H1 (cell line): ENCODE results near the gene CACFD1. TPM values are rescaled to one million over a fixed set of nuclear protein-coding genes. Genes with fewer than 3 reads are reported as not detected.

Experiments
- CTCF ChIA-PET: fragments of 300-600 bp; sonication (Branson Sonifier 250); formaldehyde crosslinking; loops from one replicate; lab custom pipeline; 2021; ENCODE audit not compliant: partially characterized antibody; lab: Charles Lee
- POLR2A ChIA-PET: fragments of 300-600 bp; sonication (Branson Sonifier 250); formaldehyde crosslinking; loops from one replicate; lab custom pipeline; 2021; ENCODE audit warnings: inconsistent platforms; ENCODE audit not compliant: partially characterized antibody; lab: Charles Lee
- DNase-seq, 2 experiments: peaks; one replicate each; pipeline versions ENCODE4 v3.0.0 to v3.0.0-alpha.2; 2010 to 2022; ENCODE audit warnings: low spot score in 2 of 2, low read depth in 1 of 2, mixed read lengths in 1 of 2
- FAIRE-seq: peaks from 2 replicates; lab custom pipeline; 2011; peaks lifted over from hg19 to GRCh38; lab: Jason Lieb, UNC
- H2AFZ ChIP-seq: 2 replicates; pipeline ENCODE4 v1.8.1; 2012; ENCODE audit warnings: low read length, inconsistent platforms
- H2AK5ac ChIP-seq: 2 replicates; pipeline ENCODE4 v1.6.1; 2013; ENCODE audit warnings: low read depth, low read length
- H2BK120ac ChIP-seq: replicated peaks from 2 replicates; pipeline ENCODE3; 2013; ENCODE audit warnings: low read depth, low read length, inconsistent platforms
- H2BK12ac ChIP-seq: 2 replicates; pipeline ENCODE4 v1.6.1; 2013; ENCODE audit warnings: low read depth, low read length
- H2BK15ac ChIP-seq: 2 replicates; pipeline ENCODE4 v1.6.1; 2013; ENCODE audit warnings: low read length
- H2BK20ac ChIP-seq: 2 replicates; pipeline ENCODE4 v1.6.1; 2013; ENCODE audit warnings: low read length
- H2BK5ac ChIP-seq: 2 replicates; pipeline ENCODE4 v1.6.1; 2013; ENCODE audit warnings: low read depth, low read length
- H3K14ac ChIP-seq: 2 replicates; pipeline ENCODE4 v1.6.1; 2013; ENCODE audit warnings: inconsistent platforms; ENCODE audit not compliant: insufficient read length
- H3K18ac ChIP-seq: 2 replicates; pipeline ENCODE4 v1.6.1; 2013; ENCODE audit warnings: low read length; ENCODE audit errors: extremely low read depth
- H3K23ac ChIP-seq: 2 replicates; pipeline ENCODE4 v1.6.1; 2013; ENCODE audit warnings: inconsistent platforms; ENCODE audit not compliant: insufficient read length
- H3K23me2 ChIP-seq: 2 replicates; pipeline ENCODE4 v1.6.1; 2013; ENCODE audit warnings: low read depth, low read length
- H3K27ac ChIP-seq: 2 replicates; pipeline ENCODE4 v1.6.1; 2011; ENCODE audit warnings: low read depth, low read length, inconsistent platforms
- H3K27me3 ChIP-seq, 4 experiments: replicated peaks in 1 of 4; 1 replicate in 1 of 4; 2 replicates in 3 of 4; pipeline versions ENCODE4 v1.6.1 to v1.8.1; 2011 to 2013; ENCODE audit warnings: low read length in 3 of 4, mild to moderate bottlenecking in 3 of 4, inconsistent platforms in 2 of 4, mixed read lengths in 2 of 4, moderate library complexity in 1 of 4; ENCODE audit not compliant: control insufficient read depth in 3 of 4, insufficient read depth in 3 of 4; ENCODE audit errors: extremely low read depth in 1 of 4
- H3K36me3 ChIP-seq, 4 experiments: 2 replicates each; pipeline versions ENCODE4 v1.6.1 to v1.8.1; 2011 to 2013; ENCODE audit warnings: mild to moderate bottlenecking in 4 of 4, low read length in 3 of 4, moderate library complexity in 2 of 4, control low read depth in 1 of 4, inconsistent platforms in 1 of 4; ENCODE audit not compliant: insufficient read depth in 4 of 4, control insufficient read depth in 2 of 4
- H3K4ac ChIP-seq: replicated peaks from 2 replicates; pipeline ENCODE3; 2013; ENCODE audit warnings: low read length, low read depth, mixed read lengths, inconsistent platforms; ENCODE audit not compliant: insufficient read length
- H3K4me1 ChIP-seq, 4 experiments: replicated peaks in 1 of 4; 1 replicate in 1 of 4; 2 replicates in 3 of 4; pipeline versions ENCODE4 v1.6.1 to v1.8.1; 2011 to 2013; ENCODE audit warnings: low read length in 3 of 4, inconsistent platforms in 2 of 4, mixed read lengths in 1 of 4; ENCODE audit not compliant: insufficient read depth in 4 of 4, control insufficient read depth in 3 of 4
- H3K4me2 ChIP-seq, 2 experiments: 2 replicates each; pipeline versions ENCODE4 v1.6.1 to v1.8.1; 2011 to 2013; ENCODE audit warnings: low read depth in 2 of 2, low read length in 2 of 2, control low read depth in 1 of 2, inconsistent platforms in 1 of 2, mild to moderate bottlenecking in 1 of 2; ENCODE audit not compliant: insufficient read depth in 1 of 2
- H3K4me3 ChIP-seq, 4 experiments: fragments of 200-600, 300-600 bp in 1 of 4; sonication (generic), shearing (Covaris generic), sonication (Bioruptor Twin) in 1 of 4; 2 replicates each; pipeline versions ENCODE4 v1.5.1 to v1.8.1; 2011 to 2016; ENCODE audit warnings: low read length in 4 of 4, low read depth in 3 of 4, control low read depth in 2 of 4, inconsistent platforms in 2 of 4, mild to moderate bottlenecking in 2 of 4, mixed read lengths in 1 of 4, moderate library complexity in 1 of 4; ENCODE audit not compliant: insufficient read depth in 2 of 4; ENCODE audit errors: extremely low read depth in 1 of 4
- H3K56ac ChIP-seq: replicated peaks from 2 replicates; pipeline ENCODE3; 2013; ENCODE audit warnings: low read depth, mild to moderate bottlenecking, mixed read lengths, low read length, inconsistent platforms; ENCODE audit not compliant: insufficient read length
- H3K79me1 ChIP-seq: 2 replicates; pipeline ENCODE4 v1.6.1; 2013; ENCODE audit warnings: low read depth, low read length, control low read depth
- H3K79me2 ChIP-seq, 2 experiments: 2 replicates each; pipeline versions ENCODE4 v1.6.1 to v1.8.1; 2012 to 2013; ENCODE audit warnings: low read length in 2 of 2, mild to moderate bottlenecking in 2 of 2, inconsistent platforms in 1 of 2; ENCODE audit not compliant: insufficient read depth in 2 of 2, control insufficient read depth in 1 of 2
- H3K9ac ChIP-seq, 4 experiments: replicated peaks in 1 of 4; 1 replicate in 1 of 4; 2 replicates in 3 of 4; pipeline versions ENCODE4 v1.6.1 to v1.8.1; 2011 to 2013; ENCODE audit warnings: low read depth in 3 of 4, low read length in 3 of 4, control low read depth in 2 of 4, mild to moderate bottlenecking in 2 of 4, moderate library complexity in 2 of 4, inconsistent platforms in 1 of 4; ENCODE audit errors: extremely low read depth in 1 of 4
- H3K9me3 ChIP-seq, 2 experiments: 2 replicates each; pipeline versions ENCODE4 v1.6.1 to v1.8.1; 2012 to 2013; ENCODE audit warnings: mild to moderate bottlenecking in 2 of 2, moderate library complexity in 2 of 2, control low read depth in 1 of 2, inconsistent platforms in 1 of 2, low read depth in 1 of 2, low read length in 1 of 2, mixed read lengths in 1 of 2; ENCODE audit not compliant: insufficient read depth in 2 of 2
- H4K20me1 ChIP-seq, 2 experiments: replicated peaks in 1 of 2; 2 replicates each; pipeline versions ENCODE3 to v1.8.1; 2011 to 2013; ENCODE audit warnings: inconsistent platforms in 2 of 2, low read length in 2 of 2, mild to moderate bottlenecking in 1 of 2; ENCODE audit not compliant: insufficient read depth in 2 of 2, control insufficient read depth in 1 of 2
- H4K5ac ChIP-seq: 2 replicates; pipeline ENCODE4 v1.6.1; 2013; ENCODE audit warnings: low read length, low read depth, mixed read lengths, inconsistent platforms; ENCODE audit not compliant: insufficient read length
- H4K8ac ChIP-seq: 2 replicates; pipeline ENCODE4 v1.8.0; 2013; ENCODE audit warnings: mild to moderate bottlenecking, moderate library complexity, low read length, inconsistent platforms; ENCODE audit not compliant: insufficient read depth; ENCODE audit errors: extremely low read depth
- H4K91ac ChIP-seq: replicated peaks from 2 replicates; pipeline ENCODE3; 2013; ENCODE audit warnings: low read length, mixed read lengths, inconsistent platforms; ENCODE audit not compliant: insufficient read length
- ASH2L ChIP-seq: fragments of 200-600, 300-600 bp; sonication (generic); IDR thresholded peaks from one replicate; pipeline ENCODE4 v1.7.1; 2017; ENCODE audit warnings: low read length
- BRCA1 ChIP-seq: IDR thresholded peaks from 2 replicates; pipeline ENCODE4 v1.6.1; 2012; ENCODE audit warnings: low read depth, low read length, improper control_type of control experiment
- CEBPB ChIP-seq: IDR thresholded peaks from 2 replicates; pipeline ENCODE4 v1.6.1; 2012; ENCODE audit warnings: low read depth, low read length
- CREB1 ChIP-seq: IDR thresholded peaks from 2 replicates; pipeline ENCODE4 v1.6.1; 2012; ENCODE audit warnings: inconsistent platforms
- GTF2F1 ChIP-seq: IDR thresholded peaks from 2 replicates; pipeline ENCODE4 v1.6.1; 2012; ENCODE audit warnings: low read depth, low read length, improper control_type of control experiment, borderline replicate concordance
- JUND ChIP-seq: IDR thresholded peaks from 2 replicates; pipeline ENCODE4 v1.6.1; 2011; ENCODE audit warnings: mild to moderate bottlenecking, improper control_type of control experiment, low read length
- RBBP5 ChIP-seq: IDR thresholded peaks from 2 replicates; pipeline ENCODE4 v1.7.1; 2012; ENCODE audit warnings: low read depth, mild to moderate bottlenecking, inconsistent platforms, low read length, moderate library complexity, borderline replicate concordance
- SIN3A ChIP-seq, 2 experiments: IDR thresholded peaks in 1 of 2; conservative IDR thresholded peaks in 1 of 2; 2 replicates each; pipeline ENCODE4 v1.6.1; 2011 to 2012; ENCODE audit warnings: low read length in 2 of 2, improper control_type of control experiment in 1 of 2, low read depth in 1 of 2, mild to moderate bottlenecking in 1 of 2
- SIRT6 ChIP-seq: IDR thresholded peaks from one replicate; pipeline ENCODE4 v1.7.1; 2012; ENCODE audit warnings: low read length, inconsistent platforms
- SP4 ChIP-seq: IDR thresholded peaks from 2 replicates; pipeline ENCODE4 v1.6.1; 2012; ENCODE audit warnings: low read length, inconsistent platforms
- TAF1 ChIP-seq: IDR thresholded peaks from 2 replicates; pipeline ENCODE4 v1.6.1; 2011; ENCODE audit warnings: mild to moderate bottlenecking, low read depth, low read length
- USF2 ChIP-seq: IDR thresholded peaks from 2 replicates; pipeline ENCODE4 v1.6.1; 2011; ENCODE audit warnings: low read length, improper control_type of control experiment
- YY1 ChIP-seq: IDR thresholded peaks from 2 replicates; pipeline ENCODE4 v1.6.1; 2011; ENCODE audit warnings: low read depth, mild to moderate bottlenecking, low read length
- ZNF274 ChIP-seq: IDR thresholded peaks from 2 replicates; pipeline ENCODE4 v1.7.0; 2012; ENCODE audit warnings: low read length, borderline replicate concordance; ENCODE audit errors: extremely low read depth
- WGBS, 2 experiments: shearing (Covaris generic) in 1 of 2; methylation state at CpG; one replicate each; pipeline versions ENCODE4 v1.1.6 to v1.1.7; 2013 to 2015; ENCODE audit warnings: low lambda C conversion rate in 2 of 2, mixed read lengths in 2 of 2, inconsistent platforms in 1 of 2, low coverage in 1 of 2, missing lambda C conversion rate in 1 of 2; ENCODE audit not compliant: insufficient replicate concordance in 2 of 2, insufficient coverage in 1 of 2, insufficient read length in 1 of 2; ENCODE audit errors: extremely low coverage in 1 of 2, missing lambda C conversion rate in 1 of 2; 5-methylcytosine and 5-hydroxymethylcytosine counted together
- polyA plus RNA-seq, 7 experiments: library from polyadenylated mRNA; depleted of rRNA in 3 of 7; stranded (reverse) in 5 of 7; unstranded in 2 of 7; fragments of >200 nt in 5 of 7; fragments of 200-250 nt in 2 of 7; gene quantifications; 1 replicate in 5 of 7; 2 replicates in 1 of 7; 4 replicates in 1 of 7; pipeline versions ENCODE4 v1.2.1 to v1.2.3, GENCODE V29; 2011 to 2013; ENCODE audit warnings: missing spikeins in 2 of 7, mixed read lengths in 2 of 7
- total RNA-seq: library from RNA; stranded (reverse); fragmentation: NEBNext Ultra II Directional; extraction: Animal tissue kit (Norgen Biotek cat#: 25700); gene quantifications from 2 replicates; pipeline ENCODE4 v1.2.1, GENCODE V29; 2021

CACFD1 gene
- total and polyA plus RNA-seq, 2 of the 8 experiments (the other 6 are each of a cell fraction or from before 2014, with no cell fraction given): 13.4 to 15.5 TPM

GRCh38 chr9:133425049-133425632 is 34.6 kb upstream of the CACFD1 start:
- Histone ChIP-seq H3K4me2 (no peak overlapping the region), H2BK120ac (no peak overlapping the region), H3K79me1 (no peaks in the 10 kb centered on the region), H3K4me3 (no peak overlapping the region), H4K5ac (no peak overlapping the region), H3K9me3 (no peaks in the 10 kb centered on the region), H3K27me3 (peaks cover 0 to 8% (median 1%) of the 10 kb centered on the region in 4 experiments; a peak in 4 of 7 replicates), H3K23ac (no peak overlapping the region), H2BK12ac (no peak overlapping the region), H2BK20ac (no peak overlapping the region), H3K18ac (no peak overlapping the region), H4K91ac (no peak overlapping the region), H2BK15ac (no peak overlapping the region), H2AK5ac (no peak overlapping the region), H3K4me1 (peaks cover 0 to 8% (median 4%) of the 10 kb centered on the region in 4 experiments; a peak in 4 of 7 replicates), H3K27ac (no peak overlapping the region), H3K4ac (no peak overlapping the region), H3K9ac (no peak overlapping the region), H3K23me2 (peaks cover 7% of the 10 kb centered on the region; the same call in 1 of the 2 replicates), H4K8ac (no peak overlapping the region), H3K14ac (no peak overlapping the region), H4K20me1 (no peaks in the 10 kb centered on the region), H3K79me2 (no peaks in the 10 kb centered on the region), H3K56ac (no peak overlapping the region), H3K36me3 (no peaks in the 10 kb centered on the region), H2AFZ (no peak overlapping the region), H2BK5ac (no peak overlapping the region)
- FAIRE-seq (no peak), DNase-seq (no peak)
- ChIA-PET CTCF (interaction anchor here (0.8 to 1.9 kb wide), 12 partner anchors 9 to 83 kb away, joined by 3 to 8 read pairs (median 3); partner anchors contain the start of gene CACFD1), POLR2A (interaction anchor here (1.0 to 3.6 kb wide), 4 partner anchors 14 to 77 kb away, joined by 3 to 19 read pairs (median 6); partner anchors contain the start of genes MED22 and RPL7A)
- 89% methylated on average over 19 of the region's 22 CpGs; no CpG with 5 or more reads in 1 of the 2 experiments for WGBS, 2 experiments
- TF ChIP-seq ASH2L (no peak), CREB1 (no peak), YY1 (no peak), GTF2F1 (no peak), ZNF274 (no peak), SIN3A (conservative IDR thresholded peaks at IDR 0.05 in 1 of 2, IDR thresholded peaks at IDR 0.05 in 1 of 2; ENCODE audit: low read depth in 1 of 2, low read length in 2 of 2) (no peak), BRCA1 (no peak), RBBP5 (no peak), JUND (no peak), TAF1 (no peak), CEBPB (no peak), SIRT6 (no peak), USF2 (no peak), SP4 (no peak)
